ENCODE results near the gene BTBD9.

- TF ChIP-seq, protein P1, sequence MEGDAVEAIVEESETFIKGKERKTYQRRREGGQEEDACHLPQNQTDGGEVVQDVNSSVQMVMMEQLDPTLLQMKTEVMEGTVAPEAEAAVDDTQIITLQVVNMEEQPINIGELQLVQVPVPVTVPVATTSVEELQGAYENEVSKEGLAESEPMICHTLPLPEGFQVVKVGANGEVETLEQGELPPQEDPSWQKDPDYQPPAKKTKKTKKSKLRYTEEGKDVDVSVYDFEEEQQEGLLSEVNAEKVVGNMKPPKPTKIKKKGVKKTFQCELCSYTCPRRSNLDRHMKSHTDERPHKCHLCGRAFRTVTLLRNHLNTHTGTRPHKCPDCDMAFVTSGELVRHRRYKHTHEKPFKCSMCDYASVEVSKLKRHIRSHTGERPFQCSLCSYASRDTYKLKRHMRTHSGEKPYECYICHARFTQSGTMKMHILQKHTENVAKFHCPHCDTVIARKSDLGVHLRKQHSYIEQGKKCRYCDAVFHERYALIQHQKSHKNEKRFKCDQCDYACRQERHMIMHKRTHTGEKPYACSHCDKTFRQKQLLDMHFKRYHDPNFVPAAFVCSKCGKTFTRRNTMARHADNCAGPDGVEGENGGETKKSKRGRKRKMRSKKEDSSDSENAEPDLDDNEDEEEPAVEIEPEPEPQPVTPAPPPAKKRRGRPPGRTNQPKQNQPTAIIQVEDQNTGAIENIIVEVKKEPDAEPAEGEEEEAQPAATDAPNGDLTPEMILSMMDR (IDR thresholded peaks at IDR 0.05; ENCODE audit: borderline replicate concordance, extremely low read depth, low read length, poor library complexity, severe bottlenecking) = no peak
- no peak for TF ChIP-seq EZH2 (IDR thresholded peaks at IDR 0.05; ENCODE audit: borderline replicate concordance, low read depth, low read length, severe bottlenecking)
Measured at GRCh38 chr6:38495922-38496635, 143.7 kb downstream of the BTBD9 start.

All from DND-41 (cell line).